ENCODE measurements around the gene SCIN.
A peak's percentile ranks its signal among the peaks of the same experiment; 100 is the strongest.

SCIN gene

GRCh38 chr7:12601302-12601869 lies 30.9 kb downstream of the SCIN start:
- H3K9me3 Mint-ChIP-seq = peaks cover 4 to 7% of the 10 kb centered on the region in 2 donors
- peaks cover 3% of the 10 kb centered on the region for H3K36me3 Mint-ChIP-seq (ENCODE audit: insufficient read depth)
- H3K4me1 Mint-ChIP-seq (ENCODE audit: low read depth in 2 of 2) = no peaks in the 10 kb centered on the region
- H3K27ac Mint-ChIP-seq = no peak overlapping the region
- no peak overlapping the region for H3K4me3 Mint-ChIP-seq
- no peak for ATAC-seq (replicated peaks)
- DNase-seq = no peak
- peaks cover 0 to 9% of the 10 kb centered on the region in 2 donors for H3K27me3 Mint-ChIP-seq

- Mint-ChIP-seq H3K27ac (no peak overlapping the region), H3K4me3 (no peak overlapping the region), H3K27me3 (peaks cover 0 to 11% of the 10 kb centered on the region in 2 donors), H3K36me3 (ENCODE audit: insufficient read depth) (no peaks in the 10 kb centered on the region), H3K9me3 (no peaks in the 10 kb centered on the region), H3K4me1 (ENCODE audit: low read depth in 2 of 2) (no peaks in the 10 kb centered on the region)
- no peak for DNase-seq
- ATAC-seq (replicated peaks) = no peak
Observed at GRCh38 chr7:12607134-12607533, 36.6 kb downstream of the SCIN start.

- no peaks in the 10 kb centered on the region for H3K4me1 Mint-ChIP-seq (ENCODE audit: low read depth in 2 of 2)
- no peaks in the 10 kb centered on the region for H3K36me3 Mint-ChIP-seq (ENCODE audit: insufficient read depth)
- no peak for DNase-seq
- no peaks in the 10 kb centered on the region for H3K9me3 Mint-ChIP-seq
- no peak for ATAC-seq (replicated peaks)
- H3K27me3 Mint-ChIP-seq = peaks cover 0 to 18% of the 10 kb centered on the region in 2 donors
- H3K4me3 Mint-ChIP-seq = no peak overlapping the region
- H3K27ac Mint-ChIP-seq = no peak overlapping the region
Observed at GRCh38 chr7:12609561-12609960, 39.0 kb downstream of the SCIN start.

GRCh38 chr7:12610899-12611298 lies 40.4 kb downstream of the SCIN start:
- no peak for DNase-seq
- ATAC-seq (replicated peaks) = no peak
- no peak overlapping the region for H3K27ac Mint-ChIP-seq
- no peaks in the 10 kb centered on the region for H3K9me3 Mint-ChIP-seq
- H3K36me3 Mint-ChIP-seq (ENCODE audit: insufficient read depth) = no peaks in the 10 kb centered on the region
- peaks cover 0 to 25% of the 10 kb centered on the region in 2 donors for H3K27me3 Mint-ChIP-seq
- no peaks in the 10 kb centered on the region for H3K4me1 Mint-ChIP-seq (ENCODE audit: low read depth in 2 of 2)
- no peak overlapping the region for H3K4me3 Mint-ChIP-seq

- no peak for ATAC-seq (replicated peaks)
- Mint-ChIP-seq H3K27ac (no peak overlapping the region), H3K4me3 (no peak overlapping the region), H3K27me3 (peaks cover 0 to 25% of the 10 kb centered on the region in 2 donors), H3K9me3 (no peaks in the 10 kb centered on the region), H3K4me1 (ENCODE audit: low read depth in 2 of 2) (no peaks in the 10 kb centered on the region), H3K36me3 (ENCODE audit: insufficient read depth) (no peaks in the 10 kb centered on the region)
- no peak for DNase-seq
Observed at GRCh38 chr7:12612622-12613021, 42.1 kb downstream of the SCIN start.

GRCh38 chr7:12619461-12620069 lies 49.0 kb downstream of the SCIN start:
- no peak for DNase-seq
- H3K27ac Mint-ChIP-seq = no peak overlapping the region
- peaks cover 7 to 10% of the 10 kb centered on the region in 2 donors for H3K27me3 Mint-ChIP-seq
- no peaks in the 10 kb centered on the region for H3K36me3 Mint-ChIP-seq (ENCODE audit: insufficient read depth)
- no peak for ATAC-seq (replicated peaks)
- no peak overlapping the region for H3K4me3 Mint-ChIP-seq
- no peaks in the 10 kb centered on the region for H3K4me1 Mint-ChIP-seq (ENCODE audit: low read depth in 2 of 2)
- H3K9me3 Mint-ChIP-seq = no peaks in the 10 kb centered on the region

- H3K4me3 Mint-ChIP-seq = no peak overlapping the region
- peaks cover 7 to 11% of the 10 kb centered on the region in 2 donors for H3K27me3 Mint-ChIP-seq
- no peak for DNase-seq
- H3K27ac Mint-ChIP-seq = no peak overlapping the region
- no peaks in the 10 kb centered on the region for H3K36me3 Mint-ChIP-seq (ENCODE audit: insufficient read depth)
- H3K9me3 Mint-ChIP-seq = no peaks in the 10 kb centered on the region
- no peaks in the 10 kb centered on the region for H3K4me1 Mint-ChIP-seq (ENCODE audit: low read depth in 2 of 2)
- ATAC-seq (replicated peaks) = no peak
Observed at GRCh38 chr7:12620371-12620770, 49.9 kb downstream of the SCIN start.

GRCh38 chr7:12623223-12623622 lies 52.7 kb downstream of the SCIN start:
- DNase-seq = no peak
- Mint-ChIP-seq H3K27me3 (peaks cover 29 to 36% of the 10 kb centered on the region in 2 donors), H3K4me1 (ENCODE audit: low read depth in 2 of 2) (no peaks in the 10 kb centered on the region), H3K4me3 (no peak overlapping the region), H3K36me3 (ENCODE audit: insufficient read depth) (no peaks in the 10 kb centered on the region), H3K27ac (no peak overlapping the region), H3K9me3 (no peaks in the 10 kb centered on the region)
- ATAC-seq (replicated peaks) = no peak

- H3K36me3 Mint-ChIP-seq (ENCODE audit: insufficient read depth) = no peaks in the 10 kb centered on the region
- no peak overlapping the region for H3K27ac Mint-ChIP-seq
- peaks cover 32 to 36% of the 10 kb centered on the region in 2 donors for H3K27me3 Mint-ChIP-seq
- ATAC-seq (replicated peaks) = no peak
- no peak for DNase-seq
- no peaks in the 10 kb centered on the region for H3K9me3 Mint-ChIP-seq
- no peaks in the 10 kb centered on the region for H3K4me1 Mint-ChIP-seq (ENCODE audit: low read depth in 2 of 2)
- no peak overlapping the region for H3K4me3 Mint-ChIP-seq
Observed at GRCh38 chr7:12623885-12624498, 53.5 kb downstream of the SCIN start.

- Mint-ChIP-seq H3K36me3 (ENCODE audit: insufficient read depth) (no peaks in the 10 kb centered on the region), H3K4me3 (no peak overlapping the region), H3K27ac (no peak overlapping the region), H3K4me1 (ENCODE audit: low read depth in 2 of 2) (no peaks in the 10 kb centered on the region), H3K9me3 (no peaks in the 10 kb centered on the region), H3K27me3 (peaks cover 40 to 49% of the 10 kb centered on the region in 2 donors)
- DNase-seq (no peak), ATAC-seq (replicated peaks) (no peak)
Observed at GRCh38 chr7:12625836-12626235, 55.3 kb downstream of the SCIN start.

- DNase-seq (no peak), ATAC-seq (replicated peaks) (no peak)
- Mint-ChIP-seq H3K27ac (no peak overlapping the region), H3K4me1 (ENCODE audit: low read depth in 2 of 2) (peaks cover 0 to 5% of the 10 kb centered on the region in 2 donors), H3K36me3 (ENCODE audit: insufficient read depth) (no peaks in the 10 kb centered on the region), H3K9me3 (no peaks in the 10 kb centered on the region), H3K27me3 (peaks cover 39% of the 10 kb centered on the region in 2 donors), H3K4me3 (no peak overlapping the region)
Observed at GRCh38 chr7:12629816-12630512, 59.4 kb downstream of the SCIN start.

GRCh38 chr7:12630513-12630819 lies 59.9 kb downstream of the SCIN start:
- H3K9me3 Mint-ChIP-seq = no peaks in the 10 kb centered on the region
- no peaks in the 10 kb centered on the region for H3K36me3 Mint-ChIP-seq (ENCODE audit: insufficient read depth)
- DNase-seq = no peak
- no peak overlapping the region for H3K27ac Mint-ChIP-seq
- peaks cover 0 to 5% of the 10 kb centered on the region in 2 donors for H3K4me1 Mint-ChIP-seq (ENCODE audit: low read depth in 2 of 2)
- no peak overlapping the region for H3K4me3 Mint-ChIP-seq
- no peak for ATAC-seq (replicated peaks)
- peaks cover 34 to 37% of the 10 kb centered on the region in 2 donors for H3K27me3 Mint-ChIP-seq

- no peak for DNase-seq
- H3K27me3 Mint-ChIP-seq = peaks cover 8 to 12% of the 10 kb centered on the region in 2 donors
- ATAC-seq (replicated peaks) = peak; percentile 65
- no peaks in the 10 kb centered on the region for H3K9me3 Mint-ChIP-seq
- peaks cover 5% of the 10 kb centered on the region for H3K36me3 Mint-ChIP-seq (ENCODE audit: insufficient read depth)
- H3K27ac Mint-ChIP-seq = no peak overlapping the region
- H3K4me3 Mint-ChIP-seq = no peak overlapping the region
- H3K4me1 Mint-ChIP-seq (ENCODE audit: low read depth in 2 of 2) = peaks cover 8 to 20% of the 10 kb centered on the region in 2 donors
Observed at GRCh38 chr7:12633582-12633981, 63.1 kb downstream of the SCIN start.

GRCh38 chr7:12635830-12636229 lies 65.3 kb downstream of the SCIN start:
- ATAC-seq (replicated peaks) (peak; percentile 62), DNase-seq (peak in 2 of 3 experiments; percentile 3 to 10)
- H3K4me1 Mint-ChIP-seq (ENCODE audit: low read depth in 2 of 2) = peaks cover 10 to 23% of the 10 kb centered on the region in 2 donors
- peak overlapping the region; percentile 51 to 92 for H3K27ac Mint-ChIP-seq
- H3K4me3 Mint-ChIP-seq = peak overlapping the region; percentile 63 to 73
- no peaks in the 10 kb centered on the region for H3K9me3 Mint-ChIP-seq
- H3K27me3 Mint-ChIP-seq = no peaks in the 10 kb centered on the region
- peaks cover 5% of the 10 kb centered on the region for H3K36me3 Mint-ChIP-seq (ENCODE audit: insufficient read depth)
